ENCODE data around the gene STRADA.

Gene STRADA

GRCh38 chr17:63697341-63698286, 44.0 kb downstream of the STRADA start:
- TF ChIP-seq REST (IDR thresholded peaks at IDR 0.05; ENCODE audit: insufficient read depth in 1 of 2, low read depth in 2 of 2, low read length in 2 of 2) = no peak
- no peak for TF ChIP-seq SIN3A (IDR thresholded peaks at IDR 0.05; ENCODE audit: borderline replicate concordance, insufficient read depth, low read length)
- no peak for TF ChIP-seq FOXP2 (optimal IDR thresholded peaks at IDR 0.05; ENCODE audit: borderline replicate concordance, extremely low read depth, extremely low read length, insufficient read depth)
- no peak for TF ChIP-seq TAF1 (IDR thresholded peaks at IDR 0.05; ENCODE audit: borderline replicate concordance, insufficient read depth, low read length)
- no peak for TF ChIP-seq POLR2AphosphoS5 (IDR thresholded peaks at IDR 0.05; ENCODE audit: low read depth, low read length)

GRCh38 chr17:63696381-63696961, 45.1 kb downstream of the STRADA start:
- TF ChIP-seq SIN3A (IDR thresholded peaks at IDR 0.05; ENCODE audit: borderline replicate concordance, insufficient read depth, low read length) (no peak), POLR2AphosphoS5 (IDR thresholded peaks at IDR 0.05; ENCODE audit: low read depth, low read length) (no peak), TAF1 (IDR thresholded peaks at IDR 0.05; ENCODE audit: borderline replicate concordance, insufficient read depth, low read length) (no peak), REST (IDR thresholded peaks at IDR 0.05; ENCODE audit: insufficient read depth in 1 of 2, low read depth in 2 of 2, low read length in 2 of 2) (no peak), FOXP2 (optimal IDR thresholded peaks at IDR 0.05; ENCODE audit: borderline replicate concordance, extremely low read depth, extremely low read length, insufficient read depth) (no peak)

- no peak for TF ChIP-seq TAF1 (IDR thresholded peaks at IDR 0.05; ENCODE audit: borderline replicate concordance, insufficient read depth, low read length)
- TF ChIP-seq POLR2AphosphoS5 (IDR thresholded peaks at IDR 0.05; ENCODE audit: low read depth, low read length) = no peak
- TF ChIP-seq REST (IDR thresholded peaks at IDR 0.05; ENCODE audit: insufficient read depth in 1 of 2, low read depth in 2 of 2, low read length in 2 of 2) = no peak
Measured at GRCh38 chr17:63695889-63696288, 45.7 kb downstream of the STRADA start.

- TF ChIP-seq SIN3A (IDR thresholded peaks at IDR 0.05; ENCODE audit: borderline replicate concordance, insufficient read depth, low read length) (no peak), POLR2AphosphoS5 (IDR thresholded peaks at IDR 0.05; ENCODE audit: low read depth, low read length) (no peak), TAF1 (IDR thresholded peaks at IDR 0.05; ENCODE audit: borderline replicate concordance, insufficient read depth, low read length) (no peak), FOXP2 (optimal IDR thresholded peaks at IDR 0.05; ENCODE audit: borderline replicate concordance, extremely low read depth, extremely low read length, insufficient read depth) (no peak), REST (IDR thresholded peaks at IDR 0.05; ENCODE audit: insufficient read depth in 1 of 2, low read depth in 2 of 2, low read length in 2 of 2) (no peak)
Measured at GRCh38 chr17:63694950-63695773, 46.4 kb downstream of the STRADA start.

All from PFSK-1 (cell line).